CD4-positive, alpha-beta T cell treated with Interleukin-4 for 1 hour (primary cell): ENCODE data around the gene TMEM179B.

ENCODE experiments used
- DNase-seq, 2 donors: peaks; one replicate each; pipeline ENCODE4 v3.0.0-alpha.2; 2020 to 2022

TMEM179B gene

GRCh38 chr11:62839050-62839945 lies 52.1 kb downstream of the TMEM179B start, which contains the start of gene WDR74:
Gene WDR74 (minus strand): TSS chr11:62839590. CDS start chr11:62839570, 20 bp downstream.
- DNase-seq = peak; percentile 95
